SK-N-SH treated with all-trans-retinoic acid at 6 μM for 48 hours (cell line): ENCODE measurements around the gene AJUBA.
A peak's percentile ranks its signal among the peaks of the same experiment; 100 is the strongest.
"Not testable (repeated sequence)": the region's sequence is repeated elsewhere in the genome, so short reads cannot be mapped to it uniquely, and the experiment has no call there.

Experiments
- ATAC-seq: fragments of 200-7000 bp; cut with Tn5 transposase; 3 replicates; pipeline ENCODE4 v1.9.1; 2020; ENCODE audit warnings: mild to moderate bottlenecking, moderate library complexity
- ARNTL ChIP-seq: fragments of 450-650 bp; formaldehyde crosslinking; IDR thresholded peaks from 2 replicates; pipeline ENCODE4 v1.5.0; 2020; ENCODE audit warnings: low read depth, mild to moderate bottlenecking, moderate library complexity, borderline replicate concordance
- BACH2 ChIP-seq: fragments of 250-450 bp; sonication (Bioruptor Pico); IDR thresholded peaks from 2 replicates; pipeline ENCODE4 v1.9.0; 2021; ENCODE audit warnings: mild to moderate bottlenecking, borderline replicate concordance
- GLIS3 ChIP-seq: fragments of 250-450 bp; sonication (Bioruptor Pico); IDR thresholded peaks from 2 replicates; pipeline ENCODE4 v1.5.0; 2020; ENCODE audit warnings: mild to moderate bottlenecking, moderate library complexity
- ISL1 ChIP-seq: fragments of 250-450 bp; sonication (Bioruptor Pico); IDR thresholded peaks from 2 replicates; pipeline ENCODE4 v2.1.2; 2022; ENCODE audit warnings: mild to moderate bottlenecking, moderate library complexity
- OSR1 ChIP-seq: fragments of 250-450 bp; sonication (Bioruptor Pico); IDR thresholded peaks from 2 replicates; pipeline ENCODE4 v1.8.0; 2022; ENCODE audit warnings: moderate library complexity, mild to moderate bottlenecking, inconsistent platforms
- PPARA ChIP-seq: fragments of 250-450 bp; sonication (Bioruptor Pico); IDR thresholded peaks from 2 replicates; pipeline ENCODE4 v1.5.0; 2020; ENCODE audit warnings: mild to moderate bottlenecking, borderline replicate concordance
- SNAI2 ChIP-seq: fragments of 250-450 bp; sonication (Bioruptor Pico); IDR thresholded peaks from 2 replicates; pipeline ENCODE4 v1.5.0; 2020; ENCODE audit warnings: mild to moderate bottlenecking, moderate library complexity
- TCF4 ChIP-seq: fragments of 250-450 bp; sonication (Bioruptor Pico); IDR thresholded peaks from 2 replicates; pipeline ENCODE4 v1.8.0; 2021; ENCODE audit warnings: mild to moderate bottlenecking, moderate library complexity, borderline replicate concordance
- TOX ChIP-seq: fragments of 250-450 bp; sonication (Bioruptor Pico); IDR thresholded peaks from 2 replicates; pipeline ENCODE4 v1.8.0; 2021; ENCODE audit warnings: mild to moderate bottlenecking, moderate library complexity, borderline replicate concordance
- ZC3H10 ChIP-seq: fragments of 250-450 bp; sonication (Bioruptor Pico); IDR thresholded peaks from 2 replicates; pipeline ENCODE4 v1.5.1; 2021; ENCODE audit warnings: mild to moderate bottlenecking, moderate library complexity
- ZFP3 ChIP-seq: fragments of 250-450 bp; sonication (Bioruptor Pico); IDR thresholded peaks from 2 replicates; pipeline ENCODE4 v1.5.0; 2020; ENCODE audit warnings: mild to moderate bottlenecking, moderate library complexity
- ZFP30 ChIP-seq: fragments of 450-650 bp; formaldehyde crosslinking; IDR thresholded peaks from 2 replicates; pipeline ENCODE4 v1.5.0; 2022; ENCODE audit warnings: mild to moderate bottlenecking, moderate library complexity
- ZNF565 ChIP-seq: fragments of 450-650 bp; formaldehyde crosslinking; conservative IDR thresholded peaks from 2 replicates; pipeline ENCODE4 v1.5.0; 2020; ENCODE audit warnings: low read depth, mild to moderate bottlenecking, moderate library complexity
- ZNF70 ChIP-seq: fragments of 450-650 bp; formaldehyde crosslinking; IDR thresholded peaks from 2 replicates; pipeline ENCODE4 v1.5.0; 2020; ENCODE audit warnings: mild to moderate bottlenecking, moderate library complexity
- ZNF8 ChIP-seq: fragments of 450-650 bp; formaldehyde crosslinking; IDR thresholded peaks from 2 replicates; pipeline ENCODE4 v1.5.0; 2020; ENCODE audit warnings: mild to moderate bottlenecking, moderate library complexity
- TF ChIP-seq, protein P1 (sequence below): fragments of 250-450 bp; sonication (Bioruptor Pico); IDR thresholded peaks from 2 replicates; pipeline ENCODE4 v1.8.0; 2020; ENCODE audit warnings: mild to moderate bottlenecking, moderate library complexity, borderline replicate concordance
- TF ChIP-seq, protein P2 (sequence below): fragments of 250-450 bp; sonication (Bioruptor Pico); IDR thresholded peaks from 2 replicates; pipeline ENCODE4 v1.8.0; 2021; ENCODE audit warnings: low read depth, mild to moderate bottlenecking, moderate library complexity, borderline replicate concordance

AJUBA gene

DNA sequence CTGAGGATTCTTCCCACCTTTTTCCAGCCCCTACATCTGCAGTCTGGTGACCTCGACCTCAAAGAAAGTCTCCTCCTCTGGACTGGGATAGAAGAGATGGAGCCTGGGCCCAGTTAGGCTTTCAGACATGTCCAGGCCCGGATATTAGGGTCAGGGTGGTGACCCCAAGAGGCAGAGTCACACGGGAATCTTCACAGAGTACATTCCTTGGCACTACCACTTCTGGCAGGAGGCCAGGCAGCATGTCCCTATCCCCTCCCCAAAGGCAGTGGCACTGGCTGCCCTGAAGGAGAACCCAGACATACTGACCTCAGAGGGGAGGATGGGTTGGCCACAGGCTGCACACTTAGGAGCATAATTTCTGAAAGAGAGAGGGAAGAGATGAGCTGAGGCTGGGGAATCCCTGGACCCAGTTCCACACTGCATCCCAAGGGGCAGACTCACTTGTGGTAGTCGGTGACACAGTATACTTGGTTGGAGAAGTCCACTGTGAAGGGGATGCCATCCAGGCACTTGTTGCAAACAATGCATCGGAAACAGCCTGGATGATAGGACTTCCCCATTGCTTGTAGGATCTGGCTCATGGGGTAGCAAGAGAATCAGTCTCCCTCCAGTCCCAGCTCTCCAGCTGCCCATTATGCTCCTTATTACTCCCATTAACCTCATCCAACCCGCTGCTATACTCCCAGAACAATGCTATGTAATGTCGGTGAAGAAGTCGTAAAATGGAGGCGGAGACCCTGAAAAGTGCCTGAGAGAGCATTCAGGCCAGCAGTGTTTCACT is 7.6 kb downstream of the AJUBA start (continued):
- TF ChIP-seq, protein P1, sequence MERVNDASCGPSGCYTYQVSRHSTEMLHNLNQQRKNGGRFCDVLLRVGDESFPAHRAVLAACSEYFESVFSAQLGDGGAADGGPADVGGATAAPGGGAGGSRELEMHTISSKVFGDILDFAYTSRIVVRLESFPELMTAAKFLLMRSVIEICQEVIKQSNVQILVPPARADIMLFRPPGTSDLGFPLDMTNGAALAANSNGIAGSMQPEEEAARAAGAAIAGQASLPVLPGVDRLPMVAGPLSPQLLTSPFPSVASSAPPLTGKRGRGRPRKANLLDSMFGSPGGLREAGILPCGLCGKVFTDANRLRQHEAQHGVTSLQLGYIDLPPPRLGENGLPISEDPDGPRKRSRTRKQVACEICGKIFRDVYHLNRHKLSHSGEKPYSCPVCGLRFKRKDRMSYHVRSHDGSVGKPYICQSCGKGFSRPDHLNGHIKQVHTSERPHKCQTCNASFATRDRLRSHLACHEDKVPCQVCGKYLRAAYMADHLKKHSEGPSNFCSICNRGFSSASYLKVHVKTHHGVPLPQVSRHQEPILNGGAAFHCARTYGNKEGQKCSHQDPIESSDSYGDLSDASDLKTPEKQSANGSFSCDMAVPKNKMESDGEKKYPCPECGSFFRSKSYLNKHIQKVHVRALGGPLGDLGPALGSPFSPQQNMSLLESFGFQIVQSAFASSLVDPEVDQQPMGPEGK: no peak
- TF ChIP-seq ZFP3 (CRISPR knock-in tag): no peak
- TF ChIP-seq ZC3H10 (CRISPR knock-in tag): no peak
- no peak for TF ChIP-seq ARNTL
- TF ChIP-seq BACH2 (CRISPR knock-in tag): no peak
- TF ChIP-seq, protein P2, sequence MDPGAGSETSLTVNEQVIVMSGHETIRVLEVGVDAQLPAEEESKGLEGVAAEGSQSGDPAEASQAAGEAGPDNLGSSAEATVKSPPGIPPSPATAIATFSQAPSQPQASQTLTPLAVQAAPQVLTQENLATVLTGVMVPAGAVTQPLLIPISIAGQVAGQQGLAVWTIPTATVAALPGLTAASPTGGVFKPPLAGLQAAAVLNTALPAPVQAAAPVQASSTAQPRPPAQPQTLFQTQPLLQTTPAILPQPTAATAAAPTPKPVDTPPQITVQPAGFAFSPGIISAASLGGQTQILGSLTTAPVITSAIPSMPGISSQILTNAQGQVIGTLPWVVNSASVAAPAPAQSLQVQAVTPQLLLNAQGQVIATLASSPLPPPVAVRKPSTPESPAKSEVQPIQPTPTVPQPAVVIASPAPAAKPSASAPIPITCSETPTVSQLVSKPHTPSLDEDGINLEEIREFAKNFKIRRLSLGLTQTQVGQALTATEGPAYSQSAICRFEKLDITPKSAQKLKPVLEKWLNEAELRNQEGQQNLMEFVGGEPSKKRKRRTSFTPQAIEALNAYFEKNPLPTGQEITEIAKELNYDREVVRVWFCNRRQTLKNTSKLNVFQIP: no peak
- no peak for TF ChIP-seq ZNF565

GRCh38 chr14:22973217-22974032 is 8.9 kb downstream of the AJUBA start:
- peak; percentile 50 for ATAC-seq
- no peak for TF ChIP-seq ZC3H10 (CRISPR knock-in tag)
- no peak for TF ChIP-seq GLIS3 (CRISPR knock-in tag)
- no peak for TF ChIP-seq ZNF70 (CRISPR knock-in tag)
- TF ChIP-seq ZFP30 (CRISPR knock-in tag): no peak
- TF ChIP-seq ZNF565: no peak
- TF ChIP-seq ZFP3 (CRISPR knock-in tag): no peak
- TF ChIP-seq TCF4: no peak
- TF ChIP-seq ISL1 (CRISPR knock-in tag): no peak
- no peak for TF ChIP-seq ZNF8
- no peak for TF ChIP-seq OSR1 (CRISPR knock-in tag)
- TF ChIP-seq PPARA (CRISPR knock-in tag): no peak
- TF ChIP-seq SNAI2 (CRISPR knock-in tag): no peak
- no peak for TF ChIP-seq TOX (CRISPR knock-in tag)

- no peak for ATAC-seq
- TF ChIP-seq SNAI2 (CRISPR knock-in tag): no peak
Measured at GRCh38 chr14:22972313-22972930, 9.9 kb downstream of the AJUBA start.

DNA sequence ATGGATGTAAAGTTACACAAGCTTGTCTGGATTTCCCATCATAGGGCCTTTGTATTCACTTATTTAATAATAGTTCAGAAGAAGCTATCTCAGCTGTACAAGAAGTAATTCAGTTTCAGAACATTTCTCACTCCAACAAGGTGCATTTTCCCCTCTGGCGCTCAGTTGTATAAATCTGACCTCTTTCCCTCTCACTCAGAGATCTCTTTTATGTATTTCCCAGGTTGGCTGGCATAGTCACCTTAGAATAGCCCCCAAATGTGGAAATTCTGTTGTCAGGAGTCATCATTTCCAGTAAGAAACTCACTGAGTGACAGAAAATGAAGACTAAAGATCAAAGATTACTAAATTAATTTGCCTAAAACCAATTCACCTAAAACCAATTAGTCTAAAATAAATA is 11.2 kb downstream of the AJUBA start:
- TF ChIP-seq ZFP3 (CRISPR knock-in tag): no peak
- no peak for TF ChIP-seq GLIS3 (CRISPR knock-in tag)
- no peak for TF ChIP-seq ARNTL
- TF ChIP-seq, protein P1: no peak
- TF ChIP-seq BACH2 (CRISPR knock-in tag): no peak
- TF ChIP-seq, all 23 proteins: peak for 0
- ATAC-seq: no peak

DNA sequence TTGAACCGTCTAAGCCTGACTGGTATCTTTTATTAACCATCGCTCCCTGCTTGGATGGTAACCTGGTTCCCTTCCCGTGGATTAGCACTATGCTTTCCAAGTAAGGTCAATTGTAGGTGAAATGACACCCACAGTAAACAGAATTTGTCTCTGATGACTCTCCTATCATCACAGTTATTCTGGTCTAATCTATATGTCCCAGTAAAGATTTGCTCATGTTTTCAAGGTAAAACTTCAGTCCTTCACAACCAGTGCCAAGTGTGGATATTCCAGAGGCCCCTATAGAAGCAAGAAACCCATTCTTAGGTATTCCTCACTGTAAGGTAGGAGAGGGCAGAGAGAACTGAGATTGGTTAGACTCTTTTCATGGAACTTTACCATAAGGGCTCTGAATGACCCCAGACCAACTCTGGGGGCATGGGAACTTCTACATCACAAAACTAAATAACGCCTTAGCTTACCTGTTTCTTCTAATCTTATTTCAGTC is 15.5 kb downstream of the AJUBA start:
- no peak for ATAC-seq
- TF ChIP-seq SNAI2 (CRISPR knock-in tag): no peak

GRCh38 chr14:22965916-22966782 is 16.2 kb downstream of the AJUBA start:
- ATAC-seq: not testable (repeated sequence)
